Suprapubic skin (tissue), 4 donors: ENCODE results near the gene STPG3. TPM values are rescaled to one million over a fixed set of nuclear protein-coding genes. Genes with fewer than 3 reads are reported as not detected.
A peak's percentile ranks its signal among the peaks of the same experiment; 100 is the strongest.
"Not testable (repeated sequence)": the region's sequence is repeated elsewhere in the genome, so short reads cannot be mapped to it uniquely, and the experiment has no call there.

ENCODE experiments used
- DNase-seq, 2 donors: peaks; one replicate each; pipeline ENCODE4 v3.0.0-alpha.2; 2019; ENCODE audit warnings: low spot score in 2 of 2
- H3K27ac ChIP-seq: fragments of 200-600 bp; sonication (generic); one replicate; pipeline ENCODE4 v1.5.1; 2019
- H3K27me3 ChIP-seq: fragments of 200-600 bp; sonication (generic); one replicate; pipeline ENCODE4 v1.5.1; 2019
- H3K36me3 ChIP-seq: fragments of 200-600 bp; sonication (generic); one replicate; pipeline ENCODE4 v1.5.1; 2019
- H3K4me1 ChIP-seq: fragments of 200-600 bp; sonication (generic); one replicate; pipeline ENCODE4 v1.5.1; 2019
- H3K4me3 ChIP-seq: fragments of 200-600 bp; sonication (generic); one replicate; pipeline ENCODE4 v1.5.1; 2019; ENCODE audit warnings: mild to moderate bottlenecking
- H3K9me3 ChIP-seq: fragments of 200-600 bp; sonication (generic); one replicate; pipeline ENCODE4 v1.5.1; 2019
- EP300 ChIP-seq: sonication (generic); formaldehyde crosslinking; IDR thresholded peaks from one replicate; pipeline ENCODE4 v1.6.1; 2017; ENCODE audit warnings: antibody characterized with exemption
- POLR2A ChIP-seq, 2 donors: fragments of 450-650 bp; IDR thresholded peaks; one replicate each; pipeline ENCODE4 v1.6.1; 2017; ENCODE audit warnings: antibody characterized with exemption in 2 of 2, mild to moderate bottlenecking in 2 of 2, moderate library complexity in 2 of 2
- POLR2AphosphoS5 ChIP-seq, 3 donors: sonication (generic); formaldehyde crosslinking; IDR thresholded peaks; one replicate each; pipeline ENCODE4 v1.6.1; 2017; ENCODE audit warnings: antibody characterized with exemption in 3 of 3
- WGBS: methylation state at CpG from one replicate; pipeline ENCODE4 v1.1.5; 2018; 5-methylcytosine and 5-hydroxymethylcytosine counted together
- total RNA-seq, 4 donors: library from RNA; depleted of rRNA; stranded (reverse); fragments of >200 nt; gene quantifications; one replicate each; pipeline ENCODE4 v1.1.0, GENCODE V29; 2016
- TF ChIP-seq, protein P1 (sequence below), 2 donors: fragments of 200-600 bp in 1 of 2; fragments of 450-650 bp in 1 of 2; sonication (generic) in 1 of 2; IDR thresholded peaks; one replicate each; pipeline ENCODE4 v1.5.1; 2016 to 2019; ENCODE audit warnings: antibody characterized with exemption in 2 of 2, mild to moderate bottlenecking in 1 of 2, moderate library complexity in 1 of 2

The STPG3 gene
- total RNA-seq, 4 donors from 2014 or later: 1.2 TPM; not detected in 3

DNA sequence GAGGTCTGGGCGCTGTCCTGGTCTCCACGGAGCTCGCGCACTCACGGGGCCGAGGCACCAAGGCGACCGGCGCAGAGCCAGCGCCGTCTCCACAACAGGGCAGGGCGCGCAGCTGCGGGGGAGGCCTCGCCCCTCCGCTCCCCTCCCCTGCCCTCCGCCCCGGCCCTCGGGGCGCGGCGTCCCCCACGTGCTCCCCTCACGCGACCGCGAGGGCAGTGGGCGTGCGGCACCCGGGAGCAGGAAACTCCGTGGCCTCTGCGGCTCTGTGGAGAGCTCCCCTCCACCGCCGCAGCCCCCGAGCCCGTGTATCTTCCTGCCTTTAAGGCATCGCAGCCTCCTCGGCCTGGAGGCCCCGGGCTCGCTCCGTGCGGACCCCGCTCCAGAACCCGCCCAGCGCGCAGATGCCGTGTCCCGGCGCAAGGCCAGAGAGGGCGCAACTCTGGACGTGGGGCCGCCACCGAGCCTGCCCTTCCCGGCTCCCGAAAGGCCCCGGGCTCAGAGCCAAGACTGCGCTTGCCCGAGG is 10.7 kb upstream of the STPG3 start:
- peak; percentile 91 to 93 for DNase-seq
- peaks cover 15% of the 10 kb centered on the region for H3K36me3 ChIP-seq
- peaks cover 7% of the 10 kb centered on the region for H3K27me3 ChIP-seq
- peak overlapping the region; percentile 96 for H3K27ac ChIP-seq
- H3K4me1 ChIP-seq: peaks cover 80% of the 10 kb centered on the region
- no peak for TF ChIP-seq EP300
- TF ChIP-seq POLR2AphosphoS5 (IDR thresholded peaks at IDR 0.05): no peak
- peak in 1 of 2 donors; percentile 28 for TF ChIP-seq POLR2A (IDR thresholded peaks at IDR 0.05)
- under 1% methylated on average over 31 of the region's 58 CpGs for WGBS
- H3K9me3 ChIP-seq: no peaks in the 10 kb centered on the region
- H3K4me3 ChIP-seq: peak overlapping the region; percentile 88

DNA sequence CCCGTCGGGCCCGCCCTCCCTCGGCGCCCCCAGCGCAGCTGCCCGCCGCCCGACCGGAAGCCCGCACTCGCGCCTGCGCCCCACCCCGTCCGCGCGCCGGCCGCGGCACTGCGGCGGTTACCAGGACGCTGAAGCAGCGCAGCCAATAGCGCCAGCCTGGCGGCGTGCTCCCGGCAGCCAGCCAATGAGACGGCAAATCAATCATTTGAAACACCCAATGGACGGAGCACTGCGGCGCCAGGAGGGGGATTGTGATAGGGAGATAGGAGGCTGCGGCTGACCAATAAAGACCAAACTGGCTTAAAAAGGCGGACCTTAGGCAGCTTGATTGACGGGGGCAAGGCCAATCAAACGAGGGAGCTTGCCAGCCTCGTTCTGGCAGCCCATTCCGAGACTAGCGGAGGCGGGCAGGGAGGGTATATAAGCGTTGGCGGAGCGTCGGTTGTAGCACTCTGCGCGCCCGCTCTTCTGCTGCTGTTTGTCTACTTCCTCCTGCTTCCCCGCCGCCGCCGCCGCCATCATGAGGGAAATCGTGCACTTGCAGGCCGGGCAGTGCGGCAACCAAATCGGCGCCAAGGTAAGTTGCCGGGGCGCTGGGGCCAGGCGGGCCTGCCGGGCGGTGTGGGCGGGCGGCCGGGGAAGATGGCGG is 10.1 kb upstream of the STPG3 start, which contains the start of gene TUBB4B:
Gene TUBB4B, plus strand, starts transcription at position 447 of the 649 bp plus-strand sequence. Its CDS starts 74 bp downstream, at position 521.
- no peaks in the 10 kb centered on the region for H3K9me3 ChIP-seq
- TF ChIP-seq POLR2AphosphoS5 (IDR thresholded peaks at IDR 0.05) (peak; percentile 96 to 100 (median 100)), POLR2A (IDR thresholded peaks at IDR 0.05) (peak; percentile 100), EP300 (no peak)
- TF ChIP-seq, protein P1, sequence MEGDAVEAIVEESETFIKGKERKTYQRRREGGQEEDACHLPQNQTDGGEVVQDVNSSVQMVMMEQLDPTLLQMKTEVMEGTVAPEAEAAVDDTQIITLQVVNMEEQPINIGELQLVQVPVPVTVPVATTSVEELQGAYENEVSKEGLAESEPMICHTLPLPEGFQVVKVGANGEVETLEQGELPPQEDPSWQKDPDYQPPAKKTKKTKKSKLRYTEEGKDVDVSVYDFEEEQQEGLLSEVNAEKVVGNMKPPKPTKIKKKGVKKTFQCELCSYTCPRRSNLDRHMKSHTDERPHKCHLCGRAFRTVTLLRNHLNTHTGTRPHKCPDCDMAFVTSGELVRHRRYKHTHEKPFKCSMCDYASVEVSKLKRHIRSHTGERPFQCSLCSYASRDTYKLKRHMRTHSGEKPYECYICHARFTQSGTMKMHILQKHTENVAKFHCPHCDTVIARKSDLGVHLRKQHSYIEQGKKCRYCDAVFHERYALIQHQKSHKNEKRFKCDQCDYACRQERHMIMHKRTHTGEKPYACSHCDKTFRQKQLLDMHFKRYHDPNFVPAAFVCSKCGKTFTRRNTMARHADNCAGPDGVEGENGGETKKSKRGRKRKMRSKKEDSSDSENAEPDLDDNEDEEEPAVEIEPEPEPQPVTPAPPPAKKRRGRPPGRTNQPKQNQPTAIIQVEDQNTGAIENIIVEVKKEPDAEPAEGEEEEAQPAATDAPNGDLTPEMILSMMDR (IDR thresholded peaks at IDR 0.05): peak in 1 of 2 donors; percentile 4
- H3K4me3 ChIP-seq: peak within 1 kb of the TSS; percentile 88
- DNase-seq: peak; percentile 99 to 100
- 0% methylated on average over 1 of the region's 67 CpGs for WGBS
- H3K4me1 ChIP-seq: peaks cover 83% of the 10 kb centered on the region
- peak within 1 kb of the TSS; percentile 96 for H3K27ac ChIP-seq
- peaks cover 15% of the 10 kb centered on the region for H3K36me3 ChIP-seq
- H3K27me3 ChIP-seq: peaks cover under 1% of the 10 kb centered on the region

DNA sequence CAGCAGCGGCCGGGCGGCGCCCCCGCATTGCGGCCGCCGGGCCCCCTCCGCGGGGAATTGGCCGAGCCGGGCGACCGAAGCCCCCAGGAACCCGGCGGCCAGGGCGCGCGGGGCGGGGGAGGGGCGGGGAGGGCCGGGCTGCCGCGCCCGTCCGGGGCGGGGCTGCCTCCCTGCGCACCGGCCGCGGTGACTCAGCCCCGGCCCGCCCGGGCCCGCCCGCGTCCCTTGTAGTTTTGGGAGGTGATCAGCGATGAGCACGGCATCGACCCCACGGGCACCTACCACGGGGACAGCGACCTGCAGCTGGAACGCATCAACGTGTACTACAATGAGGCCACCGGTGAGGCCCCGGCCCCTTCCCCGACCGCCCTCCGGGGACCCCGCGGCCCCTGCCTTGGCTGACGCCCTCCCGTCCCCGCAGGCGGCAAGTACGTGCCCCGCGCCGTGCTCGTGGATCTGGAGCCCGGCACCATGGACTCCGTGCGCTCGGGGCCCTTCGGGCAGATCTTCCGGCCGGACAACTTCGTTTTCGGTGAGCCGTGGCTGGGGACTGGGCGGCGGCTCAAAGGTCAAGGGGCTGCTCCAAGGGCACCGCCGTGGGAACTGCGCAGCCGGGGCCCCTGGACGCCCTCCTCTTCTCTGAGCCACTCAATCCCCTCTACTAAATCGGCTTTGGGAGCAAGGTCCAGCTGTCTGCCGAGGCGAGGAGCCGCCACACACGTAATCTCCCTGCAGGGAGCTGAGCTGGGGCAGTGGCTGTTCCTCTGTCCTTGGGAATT is 9.4 kb upstream of the STPG3 start:
- H3K36me3 ChIP-seq: peaks cover 15% of the 10 kb centered on the region
- no peaks in the 10 kb centered on the region for H3K27me3 ChIP-seq
- TF ChIP-seq POLR2AphosphoS5 (IDR thresholded peaks at IDR 0.05) (peak in 2 of 3 donors; percentile 16 to 21), POLR2A (IDR thresholded peaks at IDR 0.05) (no peak)
- TF ChIP-seq, protein P1 (IDR thresholded peaks at IDR 0.05): no peak
- peak overlapping the region; percentile 96 for H3K27ac ChIP-seq
- DNase-seq: no peak
- WGBS: 35% methylated on average over 4 of the region's 83 CpGs
- H3K9me3 ChIP-seq: no peaks in the 10 kb centered on the region
- peaks cover 76% of the 10 kb centered on the region for H3K4me1 ChIP-seq
- peak overlapping the region; percentile 88 for H3K4me3 ChIP-seq

DNA sequence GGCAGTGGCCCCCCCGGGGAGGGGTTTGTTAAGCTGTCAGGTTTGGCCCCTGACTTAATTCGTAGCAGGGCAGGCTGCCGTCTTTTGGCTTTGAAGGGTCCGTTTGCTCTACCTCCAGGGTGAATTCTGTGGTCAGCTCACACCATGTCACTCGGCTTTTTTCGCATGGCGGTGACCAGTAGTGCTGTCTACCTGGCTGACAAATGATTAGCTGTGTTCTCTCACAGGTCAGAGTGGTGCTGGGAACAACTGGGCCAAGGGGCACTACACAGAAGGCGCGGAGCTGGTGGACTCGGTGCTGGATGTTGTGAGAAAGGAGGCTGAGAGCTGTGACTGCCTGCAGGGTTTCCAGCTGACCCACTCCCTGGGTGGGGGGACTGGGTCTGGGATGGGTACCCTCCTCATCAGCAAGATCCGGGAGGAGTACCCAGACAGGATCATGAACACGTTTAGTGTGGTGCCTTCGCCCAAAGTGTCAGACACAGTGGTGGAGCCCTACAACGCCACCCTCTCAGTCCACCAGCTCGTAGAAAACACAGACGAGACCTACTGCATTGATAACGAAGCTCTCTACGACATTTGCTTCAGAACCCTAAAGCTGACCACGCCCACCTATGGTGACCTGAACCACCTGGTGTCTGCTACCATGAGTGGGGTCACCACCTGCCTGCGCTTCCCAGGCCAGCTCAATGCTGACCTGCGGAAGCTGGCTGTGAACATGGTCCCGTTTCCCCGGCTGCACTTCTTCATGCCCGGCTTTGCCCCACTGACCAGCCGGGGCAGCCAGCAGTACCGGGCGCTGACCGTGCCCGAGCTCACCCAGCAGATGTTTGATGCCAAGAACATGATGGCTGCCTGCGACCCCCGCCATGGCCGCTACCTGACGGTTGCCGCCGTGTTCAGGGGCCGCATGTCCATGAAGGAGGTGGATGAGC is 8.6 kb upstream of the STPG3 start:
- H3K9me3 ChIP-seq: no peaks in the 10 kb centered on the region
- 62% methylated on average over 16 of the region's 36 CpGs for WGBS
- H3K4me3 ChIP-seq: peak overlapping the region; percentile 88
- peaks cover 67% of the 10 kb centered on the region for H3K4me1 ChIP-seq
- peaks cover 15% of the 10 kb centered on the region for H3K36me3 ChIP-seq
- DNase-seq: no peak
- H3K27me3 ChIP-seq: no peaks in the 10 kb centered on the region
- no peak for TF ChIP-seq EP300
- TF ChIP-seq, protein P1 (IDR thresholded peaks at IDR 0.05): no peak
- TF ChIP-seq POLR2AphosphoS5 (IDR thresholded peaks at IDR 0.05): no peak
- peak overlapping the region; percentile 96 for H3K27ac ChIP-seq

DNA sequence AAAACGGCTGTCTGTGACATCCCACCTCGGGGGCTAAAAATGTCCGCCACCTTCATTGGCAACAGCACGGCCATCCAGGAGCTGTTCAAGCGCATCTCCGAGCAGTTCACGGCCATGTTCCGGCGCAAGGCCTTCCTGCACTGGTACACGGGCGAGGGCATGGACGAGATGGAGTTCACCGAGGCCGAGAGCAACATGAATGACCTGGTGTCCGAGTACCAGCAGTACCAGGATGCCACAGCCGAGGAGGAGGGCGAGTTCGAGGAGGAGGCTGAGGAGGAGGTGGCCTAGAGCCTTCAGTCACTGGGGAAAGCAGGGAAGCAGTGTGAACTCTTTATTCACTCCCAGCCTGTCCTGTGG is 7.8 kb upstream of the STPG3 start:
- Histone ChIP-seq H3K4me1 (peaks cover 60% of the 10 kb centered on the region), H3K36me3 (peaks cover 15% of the 10 kb centered on the region)
- 82% methylated on average over 14 of the region's 18 CpGs for WGBS
- H3K27ac ChIP-seq, H3K4me3 ChIP-seq, H3K27me3 ChIP-seq, DNase-seq, H3K9me3 ChIP-seq: not testable (repeated sequence)
